CD4-positive, CD25-positive, alpha-beta regulatory T cell (primary cell): ENCODE data around the gene CACNA1H. TPM values are rescaled to one million over a fixed set of nuclear protein-coding genes. Genes with fewer than 3 reads are reported as not detected.

Source experiments
- ATAC-seq, 2 donors: fragments of 150-1000 bp; cut with Tn5 transposase; one replicate each; pipeline ENCODE4 v1.10.0; 2021; ENCODE audit warnings: low read depth in 2 of 2, moderate number of reproducible peaks in 2 of 2, moderate library complexity in 1 of 2
- DNase-seq, 3 donors: peaks; one replicate each; pipeline versions ENCODE4 v3.0.0 to v3.0.0-alpha.2; 2012 to 2022; ENCODE audit warnings: mixed read lengths in 1 of 3
- H3K27ac ChIP-seq: one replicate; pipeline ENCODE4 v1.7.0; 2013; ENCODE audit warnings: mild to moderate bottlenecking, low read length; ENCODE audit not compliant: insufficient read depth, poor library complexity, severe bottlenecking
- H3K27me3 ChIP-seq: one replicate; pipeline ENCODE4 v1.7.0; 2013; ENCODE audit warnings: low read length; ENCODE audit not compliant: control insufficient read depth, insufficient read depth
- H3K36me3 ChIP-seq: one replicate; pipeline ENCODE4 v1.7.0; 2013; ENCODE audit warnings: mild to moderate bottlenecking, low read length, moderate library complexity; ENCODE audit not compliant: control insufficient read depth, insufficient read depth
- H3K4me1 ChIP-seq: 2 replicates; pipeline ENCODE4 v1.7.0; 2013; ENCODE audit warnings: mild to moderate bottlenecking, low read length; ENCODE audit not compliant: insufficient read depth, control insufficient read depth, poor library complexity, severe bottlenecking
- H3K4me3 ChIP-seq: one replicate; pipeline ENCODE4 v1.7.0; 2013; ENCODE audit warnings: low read depth, mild to moderate bottlenecking, low read length, moderate library complexity
- H3K9me3 ChIP-seq, 2 experiments: 1 replicate in 1 of 2; 2 replicates in 1 of 2; pipeline ENCODE4 v1.7.0; 2013; ENCODE audit warnings: low read length in 2 of 2, mild to moderate bottlenecking in 1 of 2, moderate library complexity in 1 of 2; ENCODE audit not compliant: control insufficient read depth in 2 of 2
- H3K27ac Mint-ChIP-seq, 3 donors: one replicate each; pipeline ENCODE4 v1.8.0; 2020 to 2022; ENCODE audit warnings: mild to moderate bottlenecking in 3 of 3, mixed read lengths in 3 of 3, moderate library complexity in 2 of 3
- H3K27me3 Mint-ChIP-seq: one replicate; pipeline ENCODE4 v1.8.0; 2022; ENCODE audit warnings: mild to moderate bottlenecking, mixed read lengths
- H3K36me3 Mint-ChIP-seq: one replicate; pipeline ENCODE4 v1.8.0; 2020; ENCODE audit warnings: mixed read lengths
- H3K4me1 Mint-ChIP-seq, 4 donors: one replicate each; pipeline ENCODE4 v1.8.0; 2020 to 2022; ENCODE audit warnings: mixed read lengths in 4 of 4, mild to moderate bottlenecking in 1 of 4
- H3K4me3 Mint-ChIP-seq, 4 donors: one replicate each; pipeline ENCODE4 v1.8.0; 2020 to 2022; ENCODE audit warnings: mild to moderate bottlenecking in 4 of 4, mixed read lengths in 4 of 4, moderate library complexity in 3 of 4
- H3K9me3 Mint-ChIP-seq, 7 donors: one replicate each; pipeline ENCODE4 v1.8.0; 2020 to 2022; ENCODE audit warnings: mixed read lengths in 7 of 7, mild to moderate bottlenecking in 3 of 7, moderate library complexity in 2 of 7
- polyA plus RNA-seq, 4 donors: library from polyadenylated mRNA; unstranded; fragments of 300-500 nt; fragmentation: Illumina TruSeq; gene quantifications; one replicate each; pipeline ENCODE4 v1.2.3, GENCODE V29; 2021
- total RNA-seq: library from RNA; stranded (reverse); gene quantifications from one replicate; pipeline ENCODE4 v1.2.3, GENCODE V29; 2022

CACNA1H gene
- total and polyA plus RNA-seq, 5 donors from 2014 or later = 0.37 to 4.2 (median 0.50) TPM; not detected in 1

- Mint-ChIP-seq H3K27ac (no peak overlapping the region), H3K27me3 (peaks cover 10% of the 10 kb centered on the region), H3K4me3 (no peak overlapping the region), H3K36me3 (no peaks in the 10 kb centered on the region), H3K4me1 (peaks cover 0 to 7% (median 1%) of the 10 kb centered on the region in 4 donors), H3K9me3 (no peaks in the 10 kb centered on the region)
- Histone ChIP-seq H3K27ac (no peak overlapping the region), H3K36me3 (no peaks in the 10 kb centered on the region), H3K4me3 (no peak overlapping the region), H3K9me3 (no peaks in the 10 kb centered on the region), H3K27me3 (no peaks in the 10 kb centered on the region), H3K4me1 (peaks cover 8% of the 10 kb centered on the region)
- DNase-seq (no peak), ATAC-seq (no peak)
These were observed 104.8 kb downstream of the CACNA1H start for GRCh38 chr16:1257561-1258224.

- peaks cover 8% of the 10 kb centered on the region for H3K4me1 ChIP-seq
- no peak overlapping the region for H3K27ac ChIP-seq
- H3K9me3 ChIP-seq = no peaks in the 10 kb centered on the region
- Mint-ChIP-seq H3K4me3 (no peak overlapping the region), H3K36me3 (no peaks in the 10 kb centered on the region), H3K4me1 (peaks cover 0 to 7% (median 1%) of the 10 kb centered on the region in 4 donors), H3K27ac (peak overlapping the region in 1 of 3 donors; percentile 43), H3K9me3 (no peaks in the 10 kb centered on the region), H3K27me3 (peaks cover 10% of the 10 kb centered on the region)
- ATAC-seq = no peak
- DNase-seq = no peak
- no peaks in the 10 kb centered on the region for H3K27me3 ChIP-seq
- no peak overlapping the region for H3K4me3 ChIP-seq
- H3K36me3 ChIP-seq = no peaks in the 10 kb centered on the region
These were observed 105.3 kb downstream of the CACNA1H start for GRCh38 chr16:1258225-1258600.

GRCh38 chr16:1258906-1259759 lies 106.2 kb downstream of the CACNA1H start:
- peaks cover 0 to 7% (median 1%) of the 10 kb centered on the region in 4 donors for H3K4me1 Mint-ChIP-seq
- no peaks in the 10 kb centered on the region for H3K27me3 ChIP-seq
- DNase-seq = peak in 1 of 3 donors; percentile 12
- no peaks in the 10 kb centered on the region for H3K36me3 ChIP-seq
- no peak overlapping the region for H3K27ac ChIP-seq
- H3K27me3 Mint-ChIP-seq = peaks cover 10% of the 10 kb centered on the region
- H3K9me3 ChIP-seq = no peaks in the 10 kb centered on the region
- no peak overlapping the region for H3K4me3 ChIP-seq
- peak overlapping the region in 1 of 3 donors; percentile 20 for H3K27ac Mint-ChIP-seq
- peaks cover 8% of the 10 kb centered on the region for H3K4me1 ChIP-seq
- H3K36me3 Mint-ChIP-seq = no peaks in the 10 kb centered on the region
- H3K4me3 Mint-ChIP-seq = peak overlapping the region in 3 of 4 donors; percentile 31 to 73 (median 53)
- ATAC-seq = no peak
- H3K9me3 Mint-ChIP-seq = peaks cover 0 to under 1% (median 0%) of the 10 kb centered on the region in 7 donors

- Mint-ChIP-seq H3K36me3 (no peaks in the 10 kb centered on the region), H3K27me3 (peaks cover 10% of the 10 kb centered on the region), H3K27ac (no peak overlapping the region), H3K9me3 (peaks cover 0 to 3% (median 0%) of the 10 kb centered on the region in 7 donors), H3K4me1 (peaks cover 0 to 7% (median 1%) of the 10 kb centered on the region in 4 donors), H3K4me3 (no peak overlapping the region)
- no peak overlapping the region for H3K27ac ChIP-seq
- peaks cover 8% of the 10 kb centered on the region for H3K4me1 ChIP-seq
- no peaks in the 10 kb centered on the region for H3K9me3 ChIP-seq
- no peak for DNase-seq
- no peak for ATAC-seq
- no peaks in the 10 kb centered on the region for H3K36me3 ChIP-seq
- H3K27me3 ChIP-seq = no peaks in the 10 kb centered on the region
- no peak overlapping the region for H3K4me3 ChIP-seq
These were observed 106.8 kb downstream of the CACNA1H start for GRCh38 chr16:1259760-1260068.

- Histone ChIP-seq H3K9me3 (no peaks in the 10 kb centered on the region), H3K4me3 (no peak overlapping the region), H3K27me3 (no peaks in the 10 kb centered on the region), H3K27ac (no peak overlapping the region), H3K36me3 (no peaks in the 10 kb centered on the region), H3K4me1 (peaks cover 8% of the 10 kb centered on the region)
- Mint-ChIP-seq H3K36me3 (no peaks in the 10 kb centered on the region), H3K27me3 (peaks cover 10% of the 10 kb centered on the region), H3K27ac (no peak overlapping the region), H3K4me1 (peaks cover 0 to 7% (median 1%) of the 10 kb centered on the region in 4 donors), H3K4me3 (no peak overlapping the region), H3K9me3 (peaks cover 0 to 3% (median 0%) of the 10 kb centered on the region in 7 donors)
- no peak for ATAC-seq
- no peak for DNase-seq
These were observed 107.3 kb downstream of the CACNA1H start for GRCh38 chr16:1260101-1260680.

GRCh38 chr16:1261131-1261892 lies 108.4 kb downstream of the CACNA1H start:
- Histone ChIP-seq H3K27ac (no peak overlapping the region), H3K4me1 (peaks cover 8% of the 10 kb centered on the region), H3K9me3 (no peaks in the 10 kb centered on the region), H3K27me3 (no peaks in the 10 kb centered on the region), H3K36me3 (no peaks in the 10 kb centered on the region), H3K4me3 (no peak overlapping the region)
- peaks cover 0 to 7% (median 1%) of the 10 kb centered on the region in 4 donors for H3K4me1 Mint-ChIP-seq
- H3K4me3 Mint-ChIP-seq = no peak overlapping the region
- H3K36me3 Mint-ChIP-seq = no peaks in the 10 kb centered on the region
- DNase-seq = peak in 1 of 3 donors; percentile 7
- peaks cover 10% of the 10 kb centered on the region for H3K27me3 Mint-ChIP-seq
- H3K27ac Mint-ChIP-seq = no peak overlapping the region
- H3K9me3 Mint-ChIP-seq = peaks cover 0 to 3% (median 0%) of the 10 kb centered on the region in 7 donors
- ATAC-seq = no peak

GRCh38 chr16:1262210-1262845 lies 109.4 kb downstream of the CACNA1H start:
- ATAC-seq = no peak
- H3K36me3 Mint-ChIP-seq = no peaks in the 10 kb centered on the region
- peaks cover 0 to 7% (median 1%) of the 10 kb centered on the region in 4 donors for H3K4me1 Mint-ChIP-seq
- H3K27ac Mint-ChIP-seq = no peak overlapping the region
- Histone ChIP-seq H3K27me3 (no peaks in the 10 kb centered on the region), H3K27ac (no peak overlapping the region), H3K36me3 (no peaks in the 10 kb centered on the region), H3K4me3 (no peak overlapping the region), H3K9me3 (no peaks in the 10 kb centered on the region), H3K4me1 (peaks cover 8% of the 10 kb centered on the region)
- H3K4me3 Mint-ChIP-seq = no peak overlapping the region
- peaks cover 0 to 3% (median 0%) of the 10 kb centered on the region in 7 donors for H3K9me3 Mint-ChIP-seq
- DNase-seq = no peak
- peaks cover 10% of the 10 kb centered on the region for H3K27me3 Mint-ChIP-seq
